ENCODE measurements around the gene CACNB3.
"Not testable (repeated sequence)": the region's sequence is repeated elsewhere in the genome, so short reads cannot be mapped to it uniquely, and the experiment has no call there.

The CACNB3 gene

DNA sequence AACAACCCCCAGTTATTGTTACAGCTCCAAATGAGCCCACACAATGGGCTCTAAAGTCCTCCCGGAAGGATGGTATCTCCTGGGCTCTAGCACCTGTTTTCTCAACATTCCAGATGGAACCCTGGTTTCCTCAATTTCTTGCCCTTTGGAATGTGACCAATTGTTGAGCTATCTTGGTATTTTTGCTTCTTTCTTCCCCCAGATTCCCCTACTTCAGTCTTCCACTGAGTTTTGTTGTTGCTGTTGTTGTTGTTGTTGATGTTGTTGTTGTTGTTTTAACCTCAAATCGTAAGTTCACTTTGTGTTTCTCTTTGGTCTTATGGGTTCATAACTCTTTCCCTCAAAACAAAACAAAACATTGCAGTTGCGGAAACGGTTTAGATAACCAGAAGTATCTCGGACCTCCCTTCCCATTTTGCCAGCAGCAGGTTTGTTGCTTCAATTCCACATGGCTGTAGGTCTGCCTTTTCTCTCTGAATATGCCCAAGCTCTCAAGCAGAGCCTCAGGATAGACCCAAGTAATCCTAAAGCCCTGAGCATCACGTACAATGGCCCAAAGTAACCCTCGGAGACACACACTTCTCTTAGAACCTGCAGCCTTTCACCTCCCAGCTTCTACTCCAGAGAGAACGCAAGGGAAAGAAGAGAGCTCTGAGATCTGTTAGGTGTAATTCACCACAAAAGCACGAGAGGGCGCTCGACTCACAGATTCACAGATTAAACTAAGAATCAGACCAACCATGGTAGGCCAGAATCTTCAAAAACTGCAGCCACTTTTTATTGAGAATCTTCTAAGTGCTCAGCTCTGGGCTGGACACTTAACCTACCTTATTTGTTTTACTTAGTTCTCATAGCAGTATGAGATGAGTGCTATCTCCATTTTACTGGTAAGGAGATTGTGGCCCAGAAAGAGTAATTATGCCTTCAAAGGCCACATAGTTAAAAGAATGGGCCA lies 34.7 kb downstream of the CACNB3 start:
- ATAC-seq: peak; percentile 68
- Mint-ChIP-seq H3K36me3 (peaks cover 25% of the 10 kb centered on the region), H3K4me3 (peak overlapping the region; percentile 99), H3K27me3 (no peaks in the 10 kb centered on the region), H3K4me1 (peaks cover 42% of the 10 kb centered on the region), H3K9me3 (no peaks in the 10 kb centered on the region), H3K27ac (peak overlapping the region; percentile 99)

DNA sequence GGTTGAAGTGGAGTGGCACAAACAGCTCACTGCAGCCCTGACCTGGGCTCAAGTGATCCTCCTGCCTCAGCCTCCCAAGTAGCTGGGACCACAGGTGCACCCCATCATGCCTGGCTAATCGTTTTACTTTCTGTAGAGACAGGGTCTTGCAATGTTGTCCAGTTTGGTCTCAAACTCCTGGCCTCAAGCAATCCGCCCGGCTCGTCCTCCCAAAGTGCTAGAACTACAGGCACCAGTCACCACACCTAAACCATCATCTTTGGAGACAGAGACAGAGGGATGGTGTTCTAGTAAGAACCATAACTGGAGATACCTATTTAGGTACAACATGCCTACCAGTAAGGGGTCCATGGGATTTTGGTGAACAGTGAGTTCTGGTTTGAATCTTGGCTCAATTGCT lies 36.2 kb downstream of the CACNB3 start:
- Mint-ChIP-seq H3K36me3 (peaks cover 20% of the 10 kb centered on the region), H3K27me3 (no peaks in the 10 kb centered on the region), H3K4me3 (no peak overlapping the region), H3K27ac (no peak overlapping the region), H3K9me3 (no peaks in the 10 kb centered on the region), H3K4me1 (peaks cover 40% of the 10 kb centered on the region)
- ATAC-seq: no peak

GRCh38 chr12:48854932-48855331 lies 36.6 kb downstream of the CACNB3 start:
- ATAC-seq, H3K27me3 Mint-ChIP-seq, H3K4me3 Mint-ChIP-seq, H3K9me3 Mint-ChIP-seq, H3K27ac Mint-ChIP-seq: not testable (repeated sequence)
- peaks cover 36% of the 10 kb centered on the region for H3K4me1 Mint-ChIP-seq
- peaks cover 15% of the 10 kb centered on the region for H3K36me3 Mint-ChIP-seq

GRCh38 chr12:48856379-48856778 lies 38.1 kb downstream of the CACNB3 start:
- Mint-ChIP-seq H3K27ac (no peak overlapping the region), H3K36me3 (peaks cover 15% of the 10 kb centered on the region), H3K27me3 (no peaks in the 10 kb centered on the region), H3K4me1 (peaks cover 21% of the 10 kb centered on the region), H3K9me3 (no peaks in the 10 kb centered on the region), H3K4me3 (no peak overlapping the region)
- ATAC-seq: no peak

DNA sequence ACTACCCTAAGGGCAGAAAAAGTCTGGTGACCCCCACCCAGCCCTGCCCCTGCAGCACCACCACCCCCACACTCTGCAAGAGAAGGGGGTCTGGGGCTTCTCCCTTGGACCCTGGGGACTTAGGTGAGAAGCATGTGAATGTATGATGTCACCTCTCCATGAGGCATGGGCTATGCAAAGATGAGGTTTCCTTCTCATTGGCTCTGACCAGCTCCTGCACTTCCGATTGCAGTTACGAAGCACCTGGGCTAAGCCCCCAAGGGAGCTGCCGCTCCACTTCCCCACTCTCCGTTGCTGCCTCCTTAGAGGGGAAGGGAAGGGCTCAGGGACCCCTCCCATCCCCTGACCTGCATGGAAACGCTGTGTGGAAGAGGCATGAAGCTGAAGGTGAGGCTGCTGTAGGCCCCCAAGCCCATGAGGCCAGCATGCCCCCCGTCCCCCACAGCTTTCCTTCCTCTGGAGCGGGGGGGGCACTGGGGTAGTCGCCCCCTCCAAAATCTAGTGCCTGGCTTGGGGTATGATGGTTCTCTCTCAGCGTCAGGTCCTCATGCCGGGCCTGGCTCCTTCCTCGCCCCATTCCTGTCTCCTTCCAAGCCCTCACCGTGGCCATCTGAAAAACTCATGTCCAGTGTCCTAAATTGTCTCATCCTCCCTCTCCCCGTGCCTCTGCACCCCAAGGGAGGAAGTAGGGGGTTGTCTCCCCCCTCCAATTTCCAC lies 39.1 kb downstream of the CACNB3 start:
- Mint-ChIP-seq H3K4me1 (peaks cover 21% of the 10 kb centered on the region), H3K9me3 (no peaks in the 10 kb centered on the region), H3K27me3 (no peaks in the 10 kb centered on the region), H3K27ac (no peak overlapping the region), H3K36me3 (peaks cover 19% of the 10 kb centered on the region), H3K4me3 (no peak overlapping the region)
- peak; percentile 17 for ATAC-seq

GRCh38 chr12:48858043-48858442 lies 39.7 kb downstream of the CACNB3 start:
- Mint-ChIP-seq H3K9me3 (no peaks in the 10 kb centered on the region), H3K36me3 (peaks cover 19% of the 10 kb centered on the region), H3K4me3 (no peak overlapping the region), H3K4me1 (peaks cover 15% of the 10 kb centered on the region), H3K27me3 (no peaks in the 10 kb centered on the region), H3K27ac (no peak overlapping the region)
- no peak for ATAC-seq

DNA sequence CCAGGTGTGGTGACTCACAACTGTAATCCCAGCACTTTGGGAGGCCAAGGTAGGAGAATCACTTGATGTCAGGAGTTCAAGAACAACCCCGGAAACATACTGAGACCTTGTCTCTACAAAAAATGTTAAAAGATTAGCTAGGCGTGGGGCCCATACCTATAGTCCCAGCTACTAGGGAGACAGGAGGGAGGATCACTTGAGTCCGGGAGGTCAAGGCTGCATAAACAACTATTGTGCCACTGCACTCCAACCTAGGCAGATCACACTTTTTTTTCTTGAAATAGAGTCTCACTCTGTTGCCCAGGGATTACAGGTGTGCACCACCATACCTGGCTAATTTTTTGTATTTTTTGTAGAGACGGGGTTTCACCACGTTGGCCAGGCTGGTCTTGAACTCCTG lies 41.3 kb downstream of the CACNB3 start:
- Mint-ChIP-seq H3K4me3 (no peak overlapping the region), H3K4me1 (peaks cover 20% of the 10 kb centered on the region), H3K27me3 (no peaks in the 10 kb centered on the region), H3K36me3 (peaks cover 19% of the 10 kb centered on the region), H3K27ac (no peak overlapping the region), H3K9me3 (no peaks in the 10 kb centered on the region)
- no peak for ATAC-seq

GRCh38 chr12:48860236-48860635 lies 41.9 kb downstream of the CACNB3 start:
- Mint-ChIP-seq H3K36me3 (peaks cover 19% of the 10 kb centered on the region), H3K4me1 (peaks cover 26% of the 10 kb centered on the region)
- not testable (repeated sequence) for H3K9me3 Mint-ChIP-seq, H3K4me3 Mint-ChIP-seq, ATAC-seq, H3K27ac Mint-ChIP-seq, H3K27me3 Mint-ChIP-seq

DNA sequence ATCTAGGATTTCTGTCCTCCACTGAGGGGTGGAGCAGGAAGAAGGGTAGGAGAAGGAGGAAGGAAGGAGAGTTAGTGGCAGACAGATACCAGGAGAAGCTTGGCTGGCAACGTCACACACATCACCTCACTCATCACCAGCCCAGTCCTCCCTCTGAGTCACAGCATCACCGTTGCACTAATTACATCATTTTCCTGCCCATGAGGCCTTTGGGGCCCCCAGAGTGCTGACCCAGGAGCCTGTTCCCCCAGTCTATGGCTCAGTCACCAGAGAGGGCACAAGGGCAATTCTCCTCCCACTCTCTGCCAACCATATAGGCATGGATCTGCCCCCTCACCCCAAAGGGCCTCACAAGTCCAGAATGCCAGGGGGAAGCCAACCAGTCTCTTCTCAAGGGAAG lies 42.8 kb downstream of the CACNB3 start:
- Mint-ChIP-seq H3K27ac (no peak overlapping the region), H3K4me1 (peaks cover 35% of the 10 kb centered on the region), H3K4me3 (no peak overlapping the region), H3K36me3 (peaks cover 19% of the 10 kb centered on the region), H3K27me3 (no peaks in the 10 kb centered on the region), H3K9me3 (no peaks in the 10 kb centered on the region)
- no peak for ATAC-seq

DNA sequence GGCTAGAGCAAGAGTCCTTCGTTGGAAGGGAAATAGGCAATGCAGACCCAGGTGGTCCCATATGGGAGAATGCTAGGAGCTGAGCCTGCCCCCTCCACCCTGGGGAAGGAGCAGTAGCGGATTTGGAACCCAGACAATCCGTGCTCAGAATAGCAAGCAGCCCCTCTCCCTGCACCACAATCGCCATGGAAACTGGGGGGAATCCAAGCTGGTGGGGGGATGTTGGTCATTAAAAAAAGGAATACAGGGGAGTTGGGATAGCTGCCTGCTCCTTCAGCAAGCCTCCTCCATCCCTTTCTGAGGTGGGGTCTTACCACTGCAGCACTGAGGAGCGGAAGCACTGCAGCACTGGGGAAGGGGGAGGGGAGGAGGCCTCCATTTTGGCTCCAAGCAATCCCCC lies 44.5 kb downstream of the CACNB3 start:
- H3K27me3 Mint-ChIP-seq: no peaks in the 10 kb centered on the region
- no peaks in the 10 kb centered on the region for H3K9me3 Mint-ChIP-seq
- H3K4me3 Mint-ChIP-seq: no peak overlapping the region
- H3K36me3 Mint-ChIP-seq: peaks cover 19% of the 10 kb centered on the region
- H3K27ac Mint-ChIP-seq: no peak overlapping the region
- no peak for ATAC-seq
- H3K4me1 Mint-ChIP-seq: peaks cover 33% of the 10 kb centered on the region

GRCh38 chr12:48863291-48863690 lies 45.0 kb downstream of the CACNB3 start:
- Mint-ChIP-seq H3K36me3 (peaks cover 19% of the 10 kb centered on the region), H3K27ac (no peak overlapping the region), H3K27me3 (no peaks in the 10 kb centered on the region), H3K4me1 (peaks cover 27% of the 10 kb centered on the region), H3K4me3 (no peak overlapping the region), H3K9me3 (no peaks in the 10 kb centered on the region)
- no peak for ATAC-seq

- Mint-ChIP-seq H3K27ac (peak within 1 kb of the TSS; percentile 77), H3K4me3 (peak within 1 kb of the TSS; percentile 90), H3K9me3 (no peaks in the 10 kb centered on the region), H3K27me3 (no peaks in the 10 kb centered on the region), H3K4me1 (peaks cover 26% of the 10 kb centered on the region), H3K36me3 (peaks cover 14% of the 10 kb centered on the region)
- peak; percentile 95 for ATAC-seq
Observed at GRCh38 chr12:48865281-48866051, 47.2 kb downstream of the CACNB3 start, which contains the start of gene RND1. Gene RND1 (minus strand): TSS chr12:48865870. CDS start chr12:48865767, 103 bp downstream.

DNA sequence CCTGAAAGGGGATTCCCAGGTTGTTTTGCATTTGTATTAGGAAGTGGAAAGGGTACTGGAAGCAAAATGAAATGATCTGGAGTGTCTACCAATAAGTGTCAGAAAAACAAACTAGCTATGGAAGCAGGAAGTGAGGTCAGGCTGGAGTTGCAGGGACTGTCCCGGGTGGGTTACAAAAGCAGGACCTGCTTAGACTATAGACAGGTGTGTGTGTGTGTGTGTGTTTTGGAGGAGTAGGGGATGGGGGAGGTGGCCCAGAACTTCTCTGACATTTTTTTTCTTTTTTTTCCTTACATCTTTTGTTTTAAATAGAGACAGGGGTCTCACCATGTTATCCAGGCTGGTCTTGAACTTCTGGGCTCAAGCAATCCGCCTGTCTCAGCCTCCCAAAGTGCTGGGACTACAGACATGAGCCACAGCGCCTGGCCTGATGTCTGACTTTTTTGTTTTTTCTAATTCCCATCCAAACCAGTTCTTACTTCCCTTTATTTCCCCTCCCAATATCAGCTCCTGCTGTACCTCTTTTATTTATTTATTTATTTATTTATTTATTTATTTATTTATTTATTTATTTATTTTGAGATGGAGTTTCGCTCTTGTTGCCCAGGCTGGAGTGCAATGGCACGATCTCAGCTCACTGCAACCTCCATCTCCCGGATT lies 47.9 kb downstream of the CACNB3 start:
- Mint-ChIP-seq H3K27ac (peak overlapping the region; percentile 77), H3K27me3 (no peaks in the 10 kb centered on the region), H3K36me3 (peaks cover 7% of the 10 kb centered on the region), H3K9me3 (no peaks in the 10 kb centered on the region), H3K4me1 (peaks cover 26% of the 10 kb centered on the region), H3K4me3 (peak overlapping the region; percentile 90)
- no peak for ATAC-seq

DNA sequence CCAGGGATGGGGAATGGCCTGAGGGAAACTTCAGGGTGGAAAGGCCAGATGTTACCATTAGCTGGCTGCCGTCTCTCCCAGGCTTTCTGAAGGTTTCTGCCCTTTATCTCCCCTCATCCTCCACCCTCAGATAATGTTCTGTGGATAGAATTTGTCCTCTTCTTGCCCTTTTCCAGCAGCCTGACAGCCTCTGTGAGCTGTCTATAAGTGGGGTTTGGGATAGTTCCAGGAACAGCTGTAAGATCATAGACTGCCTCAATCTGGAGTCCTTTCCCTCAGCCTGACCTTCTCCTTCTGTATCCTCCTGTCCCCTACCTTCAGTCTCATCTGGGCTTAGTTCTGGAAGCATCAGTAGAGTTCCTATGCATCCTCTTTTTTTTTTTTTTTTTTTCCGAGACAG lies 50.2 kb downstream of the CACNB3 start:
- ATAC-seq: no peak
- H3K9me3 Mint-ChIP-seq: no peaks in the 10 kb centered on the region
- H3K4me3 Mint-ChIP-seq: no peak overlapping the region
- H3K27me3 Mint-ChIP-seq: no peaks in the 10 kb centered on the region
- peaks cover 26% of the 10 kb centered on the region for H3K4me1 Mint-ChIP-seq
- no peaks in the 10 kb centered on the region for H3K36me3 Mint-ChIP-seq
- H3K27ac Mint-ChIP-seq: no peak overlapping the region

- H3K4me3 Mint-ChIP-seq: no peak overlapping the region
- no peak overlapping the region for H3K27ac Mint-ChIP-seq
- ATAC-seq: no peak
- H3K9me3 Mint-ChIP-seq: no peaks in the 10 kb centered on the region
- no peaks in the 10 kb centered on the region for H3K27me3 Mint-ChIP-seq
- H3K36me3 Mint-ChIP-seq: no peaks in the 10 kb centered on the region
- peaks cover 22% of the 10 kb centered on the region for H3K4me1 Mint-ChIP-seq
Observed at GRCh38 chr12:48869191-48869590, 50.9 kb downstream of the CACNB3 start.
